Measurements from ENCODE around the gene LCK. TPM values are rescaled to one million over a fixed set of nuclear protein-coding genes. Genes with fewer than 3 reads are reported as not detected.

LCK gene
- total RNA-seq, 1 experiment from 2014 or later: 0.57 TPM

- DNase-seq (ENCODE audit: low read depth, low spot score): no peak
- H3K27ac ChIP-seq (ENCODE audit: low read length): no peak overlapping the region
- no peak for ATAC-seq
- in situ Hi-C loops (cut with HindIII; ENCODE audit: low pct_unique_long_range_greater_than_20kb, low sequenced_read_pairs) (no loop called here), intact Hi-C loops (cut with micrococcal nuclease; ENCODE audit: unreplicated experiment) (no loop called here)
- H3K4me3 ChIP-seq (ENCODE audit: low read depth in 2 of 2, low read length in 2 of 2): no peak overlapping the region
- CTCF ChIA-PET: no interaction called here
- H3K9me3 ChIP-seq (ENCODE audit: control insufficient read depth, insufficient read depth, low read depth, low read length): no peaks in the 10 kb centered on the region
- H3K36me3 ChIP-seq (ENCODE audit: control insufficient read depth, insufficient read depth, low read length): peaks cover 3% of the 10 kb centered on the region
- H3K27me3 ChIP-seq (ENCODE audit: control insufficient read depth, insufficient read depth, low read length): no peaks in the 10 kb centered on the region
- BruUV-seq (replicated peaks): no TSS peak
- H3K4me1 ChIP-seq (ENCODE audit: control insufficient read depth, insufficient read depth, low read length): no peaks in the 10 kb centered on the region
- POLR2A ChIA-PET: interaction anchor here (0.6 kb wide), 1 partner anchor 55 kb away, joined by 3 read pairs; no protein-coding TSS in a partner anchor
- TF ChIP-seq TCF7L2 (IDR thresholded peaks at IDR 0.05; ENCODE audit: low read depth, low read length) (no peak), SIN3A (IDR thresholded peaks at IDR 0.05; ENCODE audit: borderline replicate concordance, insufficient read depth, low read depth, low read length) (no peak), POLR2AphosphoS5 (IDR thresholded peaks at IDR 0.05; ENCODE audit: low read depth, low read length) (no peak)
- TF ChIP-seq, protein P1, sequence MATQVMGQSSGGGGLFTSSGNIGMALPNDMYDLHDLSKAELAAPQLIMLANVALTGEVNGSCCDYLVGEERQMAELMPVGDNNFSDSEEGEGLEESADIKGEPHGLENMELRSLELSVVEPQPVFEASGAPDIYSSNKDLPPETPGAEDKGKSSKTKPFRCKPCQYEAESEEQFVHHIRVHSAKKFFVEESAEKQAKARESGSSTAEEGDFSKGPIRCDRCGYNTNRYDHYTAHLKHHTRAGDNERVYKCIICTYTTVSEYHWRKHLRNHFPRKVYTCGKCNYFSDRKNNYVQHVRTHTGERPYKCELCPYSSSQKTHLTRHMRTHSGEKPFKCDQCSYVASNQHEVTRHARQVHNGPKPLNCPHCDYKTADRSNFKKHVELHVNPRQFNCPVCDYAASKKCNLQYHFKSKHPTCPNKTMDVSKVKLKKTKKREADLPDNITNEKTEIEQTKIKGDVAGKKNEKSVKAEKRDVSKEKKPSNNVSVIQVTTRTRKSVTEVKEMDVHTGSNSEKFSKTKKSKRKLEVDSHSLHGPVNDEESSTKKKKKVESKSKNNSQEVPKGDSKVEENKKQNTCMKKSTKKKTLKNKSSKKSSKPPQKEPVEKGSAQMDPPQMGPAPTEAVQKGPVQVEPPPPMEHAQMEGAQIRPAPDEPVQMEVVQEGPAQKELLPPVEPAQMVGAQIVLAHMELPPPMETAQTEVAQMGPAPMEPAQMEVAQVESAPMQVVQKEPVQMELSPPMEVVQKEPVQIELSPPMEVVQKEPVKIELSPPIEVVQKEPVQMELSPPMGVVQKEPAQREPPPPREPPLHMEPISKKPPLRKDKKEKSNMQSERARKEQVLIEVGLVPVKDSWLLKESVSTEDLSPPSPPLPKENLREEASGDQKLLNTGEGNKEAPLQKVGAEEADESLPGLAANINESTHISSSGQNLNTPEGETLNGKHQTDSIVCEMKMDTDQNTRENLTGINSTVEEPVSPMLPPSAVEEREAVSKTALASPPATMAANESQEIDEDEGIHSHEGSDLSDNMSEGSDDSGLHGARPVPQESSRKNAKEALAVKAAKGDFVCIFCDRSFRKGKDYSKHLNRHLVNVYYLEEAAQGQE (IDR thresholded peaks at IDR 0.05; ENCODE audit: insufficient read depth in 1 of 2, low read depth in 2 of 2, low read length in 1 of 2): no peak
- TF ChIP-seq, protein P2, sequence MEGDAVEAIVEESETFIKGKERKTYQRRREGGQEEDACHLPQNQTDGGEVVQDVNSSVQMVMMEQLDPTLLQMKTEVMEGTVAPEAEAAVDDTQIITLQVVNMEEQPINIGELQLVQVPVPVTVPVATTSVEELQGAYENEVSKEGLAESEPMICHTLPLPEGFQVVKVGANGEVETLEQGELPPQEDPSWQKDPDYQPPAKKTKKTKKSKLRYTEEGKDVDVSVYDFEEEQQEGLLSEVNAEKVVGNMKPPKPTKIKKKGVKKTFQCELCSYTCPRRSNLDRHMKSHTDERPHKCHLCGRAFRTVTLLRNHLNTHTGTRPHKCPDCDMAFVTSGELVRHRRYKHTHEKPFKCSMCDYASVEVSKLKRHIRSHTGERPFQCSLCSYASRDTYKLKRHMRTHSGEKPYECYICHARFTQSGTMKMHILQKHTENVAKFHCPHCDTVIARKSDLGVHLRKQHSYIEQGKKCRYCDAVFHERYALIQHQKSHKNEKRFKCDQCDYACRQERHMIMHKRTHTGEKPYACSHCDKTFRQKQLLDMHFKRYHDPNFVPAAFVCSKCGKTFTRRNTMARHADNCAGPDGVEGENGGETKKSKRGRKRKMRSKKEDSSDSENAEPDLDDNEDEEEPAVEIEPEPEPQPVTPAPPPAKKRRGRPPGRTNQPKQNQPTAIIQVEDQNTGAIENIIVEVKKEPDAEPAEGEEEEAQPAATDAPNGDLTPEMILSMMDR (IDR thresholded peaks at IDR 0.05): no peak
These were observed 48.3 kb downstream of the LCK start for GRCh38 chr1:32299327-32299726.

DNA sequence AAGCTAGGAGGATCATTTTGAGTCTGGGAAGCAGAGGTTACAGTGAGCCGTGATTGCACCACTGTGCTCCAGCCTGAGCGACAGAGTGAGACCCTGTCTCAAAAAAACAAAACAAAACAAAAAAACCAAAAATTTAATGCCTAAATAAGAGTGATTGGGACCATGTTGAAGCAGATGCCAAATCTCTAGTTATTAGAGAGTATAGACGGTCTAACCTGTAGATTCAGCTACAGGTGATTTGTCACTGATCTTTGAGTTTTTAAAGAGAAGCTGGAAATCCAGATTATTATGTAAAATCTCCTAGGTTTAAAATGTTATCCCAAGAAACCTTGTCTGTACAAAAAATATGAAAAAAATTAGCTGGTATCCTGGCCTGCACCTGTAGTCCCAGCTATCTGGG, 52.3 kb downstream of the LCK start:
- ATAC-seq (no peak), DNase-seq (ENCODE audit: low read depth, low spot score) (no peak)
- Histone ChIP-seq H3K9me3 (ENCODE audit: control insufficient read depth, insufficient read depth, low read depth, low read length) (0 out of 2 replicates have a peak, but pooled peaks cover 3% of the 10 kb centered on the region), H3K4me1 (ENCODE audit: control insufficient read depth, insufficient read depth, low read length) (no peaks in the 10 kb centered on the region), H3K36me3 (ENCODE audit: control insufficient read depth, insufficient read depth, low read length) (peaks cover 10% of the 10 kb centered on the region), H3K4me3 (ENCODE audit: low read depth in 2 of 2, low read length in 2 of 2) (no peak overlapping the region), H3K27ac (ENCODE audit: low read length) (no peak overlapping the region), H3K27me3 (ENCODE audit: control insufficient read depth, insufficient read depth, low read length) (no peaks in the 10 kb centered on the region)
- in situ Hi-C loops (cut with HindIII; ENCODE audit: low pct_unique_long_range_greater_than_20kb, low sequenced_read_pairs) (no loop called here), intact Hi-C loops (cut with micrococcal nuclease; ENCODE audit: unreplicated experiment) (no loop called here)
- POLR2A ChIA-PET: no interaction called here
- TF ChIP-seq SIN3A (IDR thresholded peaks at IDR 0.05; ENCODE audit: borderline replicate concordance, insufficient read depth, low read depth, low read length): no peak
- CTCF ChIA-PET: no interaction called here
- no TSS peak for BruUV-seq (replicated peaks)

DNA sequence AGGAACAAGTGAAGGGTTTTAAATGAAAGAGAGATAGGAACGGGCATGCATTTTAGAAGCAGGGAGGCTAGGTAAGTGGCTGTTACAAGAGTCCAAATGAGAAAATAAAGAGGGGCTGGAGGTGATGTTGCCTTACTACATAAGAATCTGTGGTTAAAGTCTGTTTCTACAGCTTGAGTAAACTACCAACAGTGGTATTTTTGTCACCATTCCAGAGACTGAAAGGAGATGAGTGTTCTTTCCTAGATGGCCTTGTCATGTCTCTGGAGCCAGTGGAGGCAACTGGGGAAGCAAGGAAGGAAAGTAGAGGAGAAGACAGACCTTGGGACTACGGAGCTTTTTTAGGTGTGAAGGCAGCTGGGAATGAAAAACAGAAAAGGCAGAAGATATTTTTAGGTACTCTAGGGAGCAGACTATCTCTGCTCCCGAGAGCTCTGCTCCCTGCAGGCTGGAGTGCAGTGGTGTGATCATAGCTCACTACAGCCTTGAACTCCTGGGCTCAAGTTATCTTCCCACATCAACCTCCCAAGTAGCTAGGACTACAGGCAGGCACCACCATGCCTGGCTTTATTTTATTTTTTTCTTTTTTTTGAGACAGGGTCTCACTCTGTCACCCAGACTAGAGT, 53.0 kb downstream of the LCK start:
- no peak for ATAC-seq
- BruUV-seq (replicated peaks): TSS peak; percentile 60
- no peak overlapping the region for H3K27ac ChIP-seq (ENCODE audit: low read length)
- DNase-seq (ENCODE audit: low read depth, low spot score): no peak
- in situ Hi-C loops (cut with HindIII; ENCODE audit: low pct_unique_long_range_greater_than_20kb, low sequenced_read_pairs) (no loop called here), intact Hi-C loops (cut with micrococcal nuclease; ENCODE audit: unreplicated experiment) (no loop called here)
- ChIA-PET CTCF (no interaction called here), POLR2A (interaction anchor here (0.7 kb wide), 1 partner anchor 88 kb away, joined by 3 read pairs; no protein-coding TSS in a partner anchor)
- H3K9me3 ChIP-seq (ENCODE audit: control insufficient read depth, insufficient read depth, low read depth, low read length): 0 out of 2 replicates have a peak, but pooled peaks cover 3% of the 10 kb centered on the region
- no peak for TF ChIP-seq POLR2AphosphoS5 (IDR thresholded peaks at IDR 0.05; ENCODE audit: low read depth, low read length)
- TF ChIP-seq TCF7L2 (IDR thresholded peaks at IDR 0.05; ENCODE audit: low read depth, low read length): no peak
- TF ChIP-seq, protein P1 (IDR thresholded peaks at IDR 0.05; ENCODE audit: insufficient read depth in 1 of 2, low read depth in 2 of 2, low read length in 1 of 2): no peak
- TF ChIP-seq, protein P2 (IDR thresholded peaks at IDR 0.05): no peak
- no peak for TF ChIP-seq SIN3A (IDR thresholded peaks at IDR 0.05; ENCODE audit: borderline replicate concordance, insufficient read depth, low read depth, low read length)
- peaks cover 10% of the 10 kb centered on the region for H3K36me3 ChIP-seq (ENCODE audit: control insufficient read depth, insufficient read depth, low read length)
- no peak overlapping the region for H3K4me3 ChIP-seq (ENCODE audit: low read depth in 2 of 2, low read length in 2 of 2)
- no peaks in the 10 kb centered on the region for H3K27me3 ChIP-seq (ENCODE audit: control insufficient read depth, insufficient read depth, low read length)
- H3K4me1 ChIP-seq (ENCODE audit: control insufficient read depth, insufficient read depth, low read length): no peaks in the 10 kb centered on the region

Data from Panc1 (cell line).